Stimulated activated CD8-positive, alpha-beta memory T cell treated with anti-CD3 and anti-CD28 coated beads, Interleukin-7, amount 100 ng/mL, for 48 hours (primary cell): Measurements from ENCODE around the gene SMIM27.
"Not testable (repeated sequence)": the region's sequence is repeated elsewhere in the genome, so short reads cannot be mapped to it uniquely, and the experiment has no call there.

Experiments used
- DNase-seq, 2 donors: peaks; one replicate each; pipeline ENCODE4 v3.0.0-alpha.2; 2020; ENCODE audit warnings: low read depth in 1 of 2; ENCODE audit errors: extremely low read depth in 1 of 2

SMIM27 gene

GRCh38 chr9:32552172-32552872, at the start of gene SMIM27, which contains the start of gene TOPORS:
TSS of gene SMIM27 (plus strand) at chr9:32552327. CDS start at chr9:32552435, 108 bp downstream.
TSS of gene TOPORS (minus strand) at chr9:32552586. CDS start at chr9:32552436, 150 bp downstream.
- DNase-seq, result peak; percentile 77 to 80

- DNase-seq, result no peak
Observed at GRCh38 chr9:32502464-32502863, 49.7 kb upstream of the SMIM27 start.

GRCh38 chr9:32503008-32503407, 49.1 kb upstream of the SMIM27 start:
- DNase-seq, result no peak

- DNase-seq, result no peak
Observed at GRCh38 chr9:32508728-32509127, 43.4 kb upstream of the SMIM27 start.

- DNase-seq, result no peak
Observed at GRCh38 chr9:32516241-32516640, 35.9 kb upstream of the SMIM27 start.

- no peak for DNase-seq
Observed at GRCh38 chr9:32518276-32518675, 33.9 kb upstream of the SMIM27 start.

- DNase-seq, result no peak
Observed at GRCh38 chr9:32523910-32524309, 28.2 kb upstream of the SMIM27 start.

GRCh38 chr9:32524558-32524891, 27.6 kb upstream of the SMIM27 start:
- DNase-seq, result not testable (repeated sequence)

- no peak for DNase-seq
Observed at GRCh38 chr9:32524892-32525708, 27.0 kb upstream of the SMIM27 start.

GRCh38 chr9:32525709-32526030, 26.5 kb upstream of the SMIM27 start:
- no peak for DNase-seq

- DNase-seq, result peak; percentile 47 to 64
Observed at GRCh38 chr9:32526041-32526706, 26.0 kb upstream of the SMIM27 start, which contains the start of gene RIGI. TSS of gene RIGI (minus strand) at chr9:32526196. CDS start at chr9:32526166, 30 bp downstream.

- DNase-seq, result no peak
Observed at GRCh38 chr9:32526707-32527048, 25.4 kb upstream of the SMIM27 start.

- DNase-seq, result no peak
Observed at GRCh38 chr9:32533336-32533735, 18.8 kb upstream of the SMIM27 start.

- no peak for DNase-seq
Observed at GRCh38 chr9:32533816-32534215, 18.3 kb upstream of the SMIM27 start.

- no peak for DNase-seq
Observed at GRCh38 chr9:32543047-32543446, 9.1 kb upstream of the SMIM27 start.

- no peak for DNase-seq
Observed at GRCh38 chr9:32545884-32546283, 6.2 kb upstream of the SMIM27 start.

GRCh38 chr9:32548213-32548612, 3.9 kb upstream of the SMIM27 start:
- DNase-seq, result not testable (repeated sequence)

- DNase-seq, result no peak
Observed at GRCh38 chr9:32550150-32550561, 2.0 kb upstream of the SMIM27 start.

GRCh38 chr9:32550562-32551275, 1.4 kb upstream of the SMIM27 start:
- peak; percentile 81 to 89 for DNase-seq

GRCh38 chr9:32551276-32552051, 663 bp upstream of the SMIM27 start:
- DNase-seq, result peak in 1 of 2 donors; percentile 37
